ENCODE results near the gene SNX25. TPM values are rescaled to one million over a fixed set of nuclear protein-coding genes. Genes with fewer than 3 reads are reported as not detected.

Gene SNX25
- total and polyA plus RNA-seq, 2 donors = 9.9 to 32.7 TPM

- no peaks in the 10 kb centered on the region for H3K4me1 ChIP-seq (ENCODE audit: insufficient read depth)
- H3K36me3 ChIP-seq (ENCODE audit: insufficient read depth) = no peaks in the 10 kb centered on the region
- no peak for DNase-seq (ENCODE audit: extremely low spot score)
- no peak overlapping the region for H3K27ac ChIP-seq (ENCODE audit: low read depth)
- H3K4me3 ChIP-seq (ENCODE audit: low read depth, low read length) = no peak overlapping the region
- WGBS = 94% methylated on average over 6 of the region's 6 CpGs
Measured at GRCh38 chr4:185272245-185272644, 62.8 kb downstream of the SNX25 start.

GRCh38 chr4:185275501-185275900, 66.1 kb downstream of the SNX25 start:
- no peak for DNase-seq (ENCODE audit: extremely low spot score)
- Histone ChIP-seq H3K4me3 (ENCODE audit: low read depth, low read length) (no peak overlapping the region), H3K36me3 (ENCODE audit: insufficient read depth) (no peaks in the 10 kb centered on the region), H3K27ac (ENCODE audit: low read depth) (no peak overlapping the region), H3K4me1 (ENCODE audit: insufficient read depth) (no peaks in the 10 kb centered on the region)

GRCh38 chr4:185276036-185276435, 66.6 kb downstream of the SNX25 start:
- Histone ChIP-seq H3K27ac (ENCODE audit: low read depth) (no peak overlapping the region), H3K36me3 (ENCODE audit: insufficient read depth) (no peaks in the 10 kb centered on the region), H3K4me3 (ENCODE audit: low read depth, low read length) (no peak overlapping the region), H3K4me1 (ENCODE audit: insufficient read depth) (no peaks in the 10 kb centered on the region)
- DNase-seq (ENCODE audit: extremely low spot score) = no peak

- Histone ChIP-seq H3K27ac (ENCODE audit: low read depth) (no peak overlapping the region), H3K36me3 (ENCODE audit: insufficient read depth) (no peaks in the 10 kb centered on the region), H3K4me1 (ENCODE audit: insufficient read depth) (no peaks in the 10 kb centered on the region), H3K4me3 (ENCODE audit: low read depth, low read length) (no peak overlapping the region)
- DNase-seq (ENCODE audit: extremely low spot score) = no peak
- WGBS = 83% methylated on average over 3 of the region's 3 CpGs
Measured at GRCh38 chr4:185278716-185279115, 69.3 kb downstream of the SNX25 start.

- Histone ChIP-seq H3K36me3 (ENCODE audit: insufficient read depth) (no peaks in the 10 kb centered on the region), H3K4me3 (ENCODE audit: low read depth, low read length) (no peak overlapping the region), H3K27ac (ENCODE audit: low read depth) (no peak overlapping the region), H3K4me1 (ENCODE audit: insufficient read depth) (no peaks in the 10 kb centered on the region)
- DNase-seq (ENCODE audit: extremely low spot score) = no peak
- 72% methylated on average over 5 of the region's 5 CpGs for WGBS
Measured at GRCh38 chr4:185280608-185281007, 71.2 kb downstream of the SNX25 start.

- DNase-seq (ENCODE audit: extremely low spot score) = no peak
- 98% methylated on average over 1 of the region's 1 CpG for WGBS
- no peak overlapping the region for H3K27ac ChIP-seq (ENCODE audit: low read depth)
- no peak overlapping the region for H3K4me3 ChIP-seq (ENCODE audit: low read depth, low read length)
- H3K4me1 ChIP-seq (ENCODE audit: insufficient read depth) = no peaks in the 10 kb centered on the region
- H3K36me3 ChIP-seq (ENCODE audit: insufficient read depth) = no peaks in the 10 kb centered on the region
Measured at GRCh38 chr4:185282968-185283367, 73.6 kb downstream of the SNX25 start.

GRCh38 chr4:185283723-185284122, 74.3 kb downstream of the SNX25 start:
- Histone ChIP-seq H3K36me3 (ENCODE audit: insufficient read depth) (no peaks in the 10 kb centered on the region), H3K27ac (ENCODE audit: low read depth) (no peak overlapping the region), H3K4me3 (ENCODE audit: low read depth, low read length) (no peak overlapping the region), H3K4me1 (ENCODE audit: insufficient read depth) (no peaks in the 10 kb centered on the region)
- DNase-seq (ENCODE audit: extremely low spot score) = no peak

GRCh38 chr4:185285632-185286393, 76.4 kb downstream of the SNX25 start:
- no peaks in the 10 kb centered on the region for H3K36me3 ChIP-seq (ENCODE audit: insufficient read depth)
- WGBS = 97% methylated on average over 6 of the region's 6 CpGs
- H3K4me1 ChIP-seq (ENCODE audit: insufficient read depth) = no peaks in the 10 kb centered on the region
- H3K4me3 ChIP-seq (ENCODE audit: low read depth, low read length) = no peak overlapping the region
- DNase-seq (ENCODE audit: extremely low spot score) = no peak
- H3K27ac ChIP-seq (ENCODE audit: low read depth) = no peak overlapping the region

- Histone ChIP-seq H3K27ac (ENCODE audit: low read depth) (no peak overlapping the region), H3K36me3 (ENCODE audit: insufficient read depth) (no peaks in the 10 kb centered on the region), H3K4me1 (ENCODE audit: insufficient read depth) (no peaks in the 10 kb centered on the region), H3K4me3 (ENCODE audit: low read depth, low read length) (no peak overlapping the region)
- no peak for DNase-seq (ENCODE audit: extremely low spot score)
- WGBS = 70% methylated on average over 3 of the region's 3 CpGs
Measured at GRCh38 chr4:185286571-185286970, 77.2 kb downstream of the SNX25 start.

- H3K4me1 ChIP-seq (ENCODE audit: insufficient read depth) = no peaks in the 10 kb centered on the region
- 84% methylated on average over 4 of the region's 4 CpGs for WGBS
- DNase-seq (ENCODE audit: extremely low spot score) = no peak
- H3K36me3 ChIP-seq (ENCODE audit: insufficient read depth) = no peaks in the 10 kb centered on the region
- H3K4me3 ChIP-seq (ENCODE audit: low read depth, low read length) = no peak overlapping the region
- H3K27ac ChIP-seq (ENCODE audit: low read depth) = no peak overlapping the region
Measured at GRCh38 chr4:185287031-185287430, 77.6 kb downstream of the SNX25 start.

- H3K27ac ChIP-seq (ENCODE audit: low read depth) = no peak overlapping the region
- WGBS = 78% methylated on average over 6 of the region's 6 CpGs
- DNase-seq (ENCODE audit: extremely low spot score) = no peak
Measured at GRCh38 chr4:185290018-185290607, 80.7 kb downstream of the SNX25 start.

GRCh38 chr4:185290656-185291055, 81.3 kb downstream of the SNX25 start:
- 50% methylated on average over 5 of the region's 5 CpGs for WGBS
- no peak overlapping the region for H3K4me3 ChIP-seq (ENCODE audit: low read depth, low read length)
- no peaks in the 10 kb centered on the region for H3K36me3 ChIP-seq (ENCODE audit: insufficient read depth)
- DNase-seq (ENCODE audit: extremely low spot score) = no peak
- no peaks in the 10 kb centered on the region for H3K4me1 ChIP-seq (ENCODE audit: insufficient read depth)
- H3K27ac ChIP-seq (ENCODE audit: low read depth) = no peak overlapping the region

More at GRCh38 chr4:185290018-185290607, 80.7 kb downstream of the SNX25 start:
- Histone ChIP-seq H3K4me3 (ENCODE audit: low read depth, low read length) (no peak overlapping the region), H3K36me3 (ENCODE audit: insufficient read depth) (no peaks in the 10 kb centered on the region), H3K4me1 (ENCODE audit: insufficient read depth) (no peaks in the 10 kb centered on the region)

- H3K4me3 ChIP-seq (ENCODE audit: low read depth, low read length) = no peak overlapping the region
- WGBS = 97% methylated on average over 1 of the region's 1 CpG
- H3K27ac ChIP-seq (ENCODE audit: low read depth) = no peak overlapping the region
- no peaks in the 10 kb centered on the region for H3K4me1 ChIP-seq (ENCODE audit: insufficient read depth)
- no peaks in the 10 kb centered on the region for H3K36me3 ChIP-seq (ENCODE audit: insufficient read depth)
- DNase-seq (ENCODE audit: extremely low spot score) = no peak
Measured at GRCh38 chr4:185293202-185293601, 83.8 kb downstream of the SNX25 start.

- H3K4me3 ChIP-seq (ENCODE audit: low read depth, low read length) = no peak overlapping the region
- H3K27ac ChIP-seq (ENCODE audit: low read depth) = no peak overlapping the region
- no peaks in the 10 kb centered on the region for H3K36me3 ChIP-seq (ENCODE audit: insufficient read depth)
- DNase-seq (ENCODE audit: extremely low spot score) = no peak
- 94% methylated on average over 6 of the region's 6 CpGs for WGBS
- no peaks in the 10 kb centered on the region for H3K4me1 ChIP-seq (ENCODE audit: insufficient read depth)
Measured at GRCh38 chr4:185296665-185297460, 87.5 kb downstream of the SNX25 start.
